GM19395 (cell line): ENCODE results near the gene REM2.
A peak's percentile ranks its signal among the peaks of the same experiment; 100 is the strongest.

ENCODE experiments used
- ATAC-seq: cut with Tn5 transposase; IDR thresholded peaks from one replicate; pipeline ENCODE4 v1.9.1; 2021; ENCODE audit warnings: mild to moderate bottlenecking, moderate library complexity; ENCODE audit not compliant: unreplicated experiment

Gene REM2

DNA sequence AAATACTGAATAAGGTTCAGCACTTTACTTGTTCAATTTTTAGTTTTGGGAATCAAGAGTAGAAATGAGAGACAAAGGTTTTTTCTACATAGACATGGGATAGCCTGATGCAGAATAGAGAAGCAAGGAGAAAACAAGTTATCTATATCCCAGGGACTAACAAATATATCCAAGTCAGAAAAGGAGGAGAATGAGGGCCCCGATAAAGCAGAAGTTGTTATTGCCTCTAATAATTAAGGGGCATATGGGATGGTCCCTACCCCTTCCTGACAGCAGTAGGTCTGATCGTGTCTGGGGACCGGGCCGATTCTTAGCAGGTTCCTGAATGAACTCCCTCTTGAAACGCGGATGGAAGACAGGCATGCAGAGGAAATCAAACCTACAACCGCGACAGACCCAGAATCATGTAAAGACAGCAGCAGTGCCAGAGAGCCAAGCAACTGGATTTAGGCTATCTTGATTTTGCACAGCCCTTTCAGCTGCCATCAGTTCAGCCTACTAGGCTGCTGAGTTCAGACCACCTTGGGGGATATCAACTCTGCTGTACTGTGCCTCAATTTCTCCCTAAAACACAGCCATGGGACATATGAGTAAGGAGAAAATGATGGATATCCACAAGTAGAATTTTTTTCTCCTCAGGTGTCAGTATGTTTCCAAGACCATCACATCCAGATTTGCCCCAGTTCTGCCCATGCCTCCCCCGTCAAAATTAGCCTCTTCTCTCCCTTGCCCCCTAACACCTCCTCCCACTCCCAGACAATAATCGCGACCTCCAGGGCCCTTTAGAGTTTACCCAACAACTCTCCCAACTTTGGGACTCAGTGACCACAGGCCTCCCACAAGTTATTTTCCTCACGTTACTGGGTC lies 45.4 kb downstream of the REM2 start:
- no peak for ATAC-seq

DNA sequence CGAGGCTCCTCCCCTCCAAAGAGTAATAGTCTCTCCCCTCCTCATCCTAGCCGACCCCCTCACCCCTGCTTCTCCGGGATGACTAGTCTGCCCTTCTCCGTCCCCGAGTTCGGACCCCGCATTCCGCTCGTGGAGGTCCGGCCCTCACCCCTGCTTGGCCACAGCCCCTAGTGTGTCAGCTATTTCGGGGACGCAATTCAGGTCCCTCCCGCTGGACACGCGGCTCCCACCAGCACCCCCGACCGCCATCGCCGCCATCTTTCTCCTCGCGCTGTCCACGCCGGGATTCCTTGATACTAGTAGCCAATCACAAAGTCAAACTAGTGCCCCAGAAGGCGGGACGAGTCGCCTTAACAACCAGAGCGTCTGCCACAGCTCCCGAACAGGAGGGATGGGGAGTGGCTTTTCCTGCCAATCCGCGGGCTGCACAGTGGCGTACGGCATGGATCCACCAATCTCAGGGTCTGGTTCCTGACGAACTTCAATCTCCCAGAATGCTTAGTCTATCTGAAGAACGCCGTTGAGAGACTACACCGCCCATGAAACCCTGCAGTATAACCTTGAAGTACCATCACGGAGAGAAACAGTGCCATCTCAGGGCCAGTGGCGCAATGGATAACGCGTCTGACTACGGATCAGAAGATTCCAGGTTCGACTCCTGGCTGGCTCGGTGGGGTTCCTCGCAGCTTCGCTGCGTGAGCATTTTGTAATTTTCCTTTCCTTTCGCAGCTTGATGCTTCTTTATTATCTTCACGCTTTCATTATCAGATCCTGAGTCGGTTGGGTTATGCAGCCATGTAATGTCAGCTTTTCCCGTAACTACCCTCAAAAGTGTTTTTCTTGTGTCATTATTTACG lies 46.3 kb downstream of the REM2 start, which contains the start of gene PRMT5:
Gene PRMT5, minus strand, starts transcription at position 273 of the 857 bp plus-strand sequence. Its CDS starts 15 bp downstream, at position 258.
- peak; percentile 96 for ATAC-seq

DNA sequence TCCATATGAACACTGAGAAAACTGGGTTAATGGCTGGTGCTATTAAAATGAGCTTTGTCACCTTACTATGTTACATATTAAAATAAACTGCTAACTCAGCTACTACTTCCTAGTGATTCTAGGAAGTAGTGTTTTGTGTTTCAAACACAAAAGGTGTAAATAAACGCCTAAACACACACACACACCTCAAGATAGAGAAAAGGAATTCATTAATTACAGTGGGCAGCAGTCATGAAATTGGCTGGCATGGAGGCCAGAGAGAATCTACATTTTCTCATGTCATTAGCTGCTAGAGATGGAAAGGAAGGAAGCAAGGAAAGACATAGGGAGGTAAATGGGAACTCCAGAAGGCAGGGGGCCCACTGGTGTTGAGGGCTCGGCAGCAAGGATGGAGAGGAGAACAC lies 46.9 kb downstream of the REM2 start:
- no peak for ATAC-seq

DNA sequence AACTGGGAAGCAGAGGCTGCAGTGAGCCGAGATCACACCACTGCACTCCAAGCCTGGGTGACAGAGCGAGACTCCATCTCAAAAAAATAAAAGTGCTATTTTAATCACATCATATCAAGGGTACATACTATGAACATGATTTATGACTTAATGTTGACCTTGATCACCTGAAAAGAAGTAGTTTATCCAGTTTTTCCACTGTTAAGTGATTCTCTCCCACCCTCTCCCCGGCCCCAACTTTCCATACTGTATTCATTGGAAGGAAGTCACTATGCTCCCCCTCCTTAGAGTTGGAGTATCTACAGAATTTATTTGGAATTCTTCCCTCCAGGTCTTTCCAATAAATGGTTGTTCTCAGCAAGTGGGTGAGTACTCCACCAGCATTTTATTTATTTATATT lies 49.1 kb downstream of the REM2 start:
- no peak for ATAC-seq

DNA sequence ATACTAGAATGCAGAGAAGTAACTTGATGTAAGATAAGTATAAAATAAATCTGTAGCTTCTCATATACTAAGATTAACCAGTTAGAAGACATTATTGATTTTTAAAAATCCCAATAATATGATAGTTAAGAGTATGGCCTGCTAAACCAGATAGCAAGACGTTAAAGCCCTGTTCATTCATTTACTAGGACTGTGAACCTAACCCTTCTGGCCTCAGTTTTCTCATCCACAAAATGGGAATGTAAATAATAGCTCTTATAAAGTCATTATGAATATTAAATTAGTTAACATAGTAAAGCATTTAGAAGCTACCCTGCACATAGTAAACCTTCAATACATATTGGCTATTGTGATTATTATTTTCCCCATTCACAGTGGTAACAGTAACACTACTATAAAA lies 52.1 kb downstream of the REM2 start:
- no peak for ATAC-seq
